Left lung (tissue), 10 donors: ENCODE data around the gene ADCY10. TPM values are rescaled to one million over a fixed set of nuclear protein-coding genes. Genes with fewer than 3 reads are reported as not detected.

Source experiments
- ATAC-seq: fragments of 200-7000 bp; cut with Tn5 transposase; one replicate; pipeline ENCODE4 v1.9.1; 2020; ENCODE audit warnings: moderate library complexity
- DNase-seq, 4 donors: peaks; one replicate each; pipeline ENCODE4 v3.0.0-alpha.2; 2013 to 2020
- H3K27ac ChIP-seq, 2 donors: fragments of 200-600 bp; sonication (generic) in 1 of 2; one replicate each; pipeline versions ENCODE4 v1.5.0 to v1.8.0; 2020 to 2021
- H3K27me3 ChIP-seq, 2 donors: fragments of 200-600 bp; sonication (generic) in 1 of 2; one replicate each; pipeline versions ENCODE4 v1.5.0 to v1.8.0; 2020 to 2021
- H3K36me3 ChIP-seq, 2 donors: fragments of 200-600 bp; sonication (generic) in 1 of 2; one replicate each; pipeline versions ENCODE4 v1.5.0 to v1.8.0; 2020 to 2021
- H3K4me1 ChIP-seq, 2 donors: fragments of 200-600 bp; one replicate each; pipeline ENCODE4 v1.8.0; 2021
- H3K4me3 ChIP-seq, 2 donors: fragments of 200-600 bp; sonication (generic) in 1 of 2; one replicate each; pipeline versions ENCODE4 v1.5.0 to v1.8.0; 2020 to 2021; ENCODE audit warnings: mild to moderate bottlenecking in 1 of 2
- H3K9me3 ChIP-seq, 2 donors: fragments of 200-600 bp; sonication (generic) in 1 of 2; one replicate each; pipeline versions ENCODE4 v1.5.0 to v1.8.0; 2020 to 2021
- intact Hi-C, 2 donors: fragments of 100-400 bp; cut with DNase I; formaldehyde crosslinking; loops; one replicate each; pipeline versions ENCODE4 v1.11.2 to v1.14.2; 2022
- polyA plus RNA-seq, 6 donors: library from polyadenylated mRNA; unstranded; fragments of 120-200 nt; gene quantifications; one replicate each; pipeline ENCODE4 v1.2.1, GENCODE V29; 2013; ENCODE audit not compliant: insufficient read length in 6 of 6
- total RNA-seq, 2 donors: library from RNA; stranded (reverse); fragmentation: NEBNext Ultra II Directional; extraction: Animal tissue kit (Norgen Biotek cat#: 25700); gene quantifications; one replicate each; pipeline ENCODE4 v1.2.1, GENCODE V29; 2021
- TF ChIP-seq, protein P1 (sequence below), 2 donors: fragments of 200-600 bp; sonication (generic) in 1 of 2; IDR thresholded peaks; one replicate each; pipeline versions ENCODE4 v1.5.0 to v1.8.0; 2021; ENCODE audit warnings: antibody characterized with exemption in 2 of 2
- donor health status: DM: no; HTN: yes; CAD: no.
- donor health status: DM: no; HTN: no; CAD: no.

Gene ADCY10
- total and polyA plus RNA-seq, 8 donors = 0.11 to 0.37 (median 0.21) TPM; not detected in 1

DNA sequence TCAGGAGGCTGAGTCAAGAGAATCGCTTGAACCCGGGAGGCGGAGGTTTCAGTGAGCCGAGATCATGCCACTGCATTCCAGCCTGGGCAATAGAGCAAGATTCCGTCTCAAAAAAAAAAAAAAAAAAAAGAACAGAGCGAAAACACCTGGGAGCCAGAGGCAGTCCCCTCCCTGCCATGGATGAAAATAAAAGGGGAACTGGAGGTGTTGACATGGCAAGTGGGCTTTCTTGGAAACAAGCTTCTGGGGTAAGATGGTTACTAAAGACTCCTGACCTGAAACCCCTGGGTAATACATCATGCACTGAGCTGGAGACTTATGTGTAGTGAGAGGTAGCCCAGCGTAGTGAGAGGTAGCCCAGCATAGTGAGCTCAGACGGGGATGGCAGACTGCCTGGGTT, 31.6 kb downstream of the ADCY10 start:
- intact Hi-C loops = no loop called here
- TF ChIP-seq, protein P1, sequence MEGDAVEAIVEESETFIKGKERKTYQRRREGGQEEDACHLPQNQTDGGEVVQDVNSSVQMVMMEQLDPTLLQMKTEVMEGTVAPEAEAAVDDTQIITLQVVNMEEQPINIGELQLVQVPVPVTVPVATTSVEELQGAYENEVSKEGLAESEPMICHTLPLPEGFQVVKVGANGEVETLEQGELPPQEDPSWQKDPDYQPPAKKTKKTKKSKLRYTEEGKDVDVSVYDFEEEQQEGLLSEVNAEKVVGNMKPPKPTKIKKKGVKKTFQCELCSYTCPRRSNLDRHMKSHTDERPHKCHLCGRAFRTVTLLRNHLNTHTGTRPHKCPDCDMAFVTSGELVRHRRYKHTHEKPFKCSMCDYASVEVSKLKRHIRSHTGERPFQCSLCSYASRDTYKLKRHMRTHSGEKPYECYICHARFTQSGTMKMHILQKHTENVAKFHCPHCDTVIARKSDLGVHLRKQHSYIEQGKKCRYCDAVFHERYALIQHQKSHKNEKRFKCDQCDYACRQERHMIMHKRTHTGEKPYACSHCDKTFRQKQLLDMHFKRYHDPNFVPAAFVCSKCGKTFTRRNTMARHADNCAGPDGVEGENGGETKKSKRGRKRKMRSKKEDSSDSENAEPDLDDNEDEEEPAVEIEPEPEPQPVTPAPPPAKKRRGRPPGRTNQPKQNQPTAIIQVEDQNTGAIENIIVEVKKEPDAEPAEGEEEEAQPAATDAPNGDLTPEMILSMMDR (IDR thresholded peaks at IDR 0.05) = no peak
- Histone ChIP-seq H3K27ac (no peak overlapping the region), H3K4me3 (no peak overlapping the region), H3K9me3 (peaks cover 0 to 2% of the 10 kb centered on the region in 2 donors), H3K36me3 (no peaks in the 10 kb centered on the region), H3K27me3 (no peaks in the 10 kb centered on the region), H3K4me1 (no peaks in the 10 kb centered on the region)
- ATAC-seq (no peak), DNase-seq (no peak)

DNA sequence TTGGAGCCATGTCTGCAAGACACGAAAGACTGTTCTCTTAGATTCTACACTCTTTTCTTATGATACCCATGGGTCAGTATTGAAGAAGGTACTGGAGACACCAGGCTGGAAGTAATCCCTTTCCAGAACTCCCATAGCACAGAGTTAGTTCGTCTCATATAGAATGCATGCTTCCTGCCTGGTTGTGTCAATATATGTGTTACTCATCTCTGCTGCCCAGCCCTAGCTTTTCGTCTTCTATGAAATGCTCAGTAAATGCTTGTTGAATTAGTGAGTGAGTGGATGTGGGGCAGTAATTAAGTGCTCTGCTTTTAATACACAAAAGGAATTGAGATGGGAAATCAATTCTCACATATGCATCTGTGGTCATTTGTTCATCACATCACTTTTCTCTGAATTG, 32.1 kb downstream of the ADCY10 start:
- Histone ChIP-seq H3K9me3 (peaks cover 0 to 2% of the 10 kb centered on the region in 2 donors), H3K27me3 (no peaks in the 10 kb centered on the region), H3K36me3 (no peaks in the 10 kb centered on the region), H3K27ac (no peak overlapping the region), H3K4me1 (no peaks in the 10 kb centered on the region), H3K4me3 (no peak overlapping the region)
- ATAC-seq = no peak
- TF ChIP-seq, protein P1 (IDR thresholded peaks at IDR 0.05) = no peak
- no peak for DNase-seq
- intact Hi-C loops = no loop called here

DNA sequence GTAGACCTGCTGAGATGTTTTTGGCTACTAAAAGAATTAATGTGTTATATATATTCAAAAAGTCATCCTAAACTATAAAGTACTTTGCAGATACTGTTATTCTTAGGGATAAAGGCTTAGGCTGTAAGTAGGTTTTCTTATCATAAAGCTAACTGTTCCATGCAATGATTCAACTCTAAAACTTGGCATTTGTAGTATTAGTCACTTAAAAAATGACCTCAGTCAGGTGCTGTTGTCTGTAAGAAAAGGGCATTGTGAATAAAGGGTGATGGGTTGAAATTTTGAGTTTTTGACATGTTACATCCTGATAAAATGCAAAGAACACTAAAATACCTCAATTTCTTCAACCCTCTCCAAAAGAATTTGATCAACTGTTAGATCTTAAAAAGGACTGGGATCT, 32.9 kb downstream of the ADCY10 start:
- TF ChIP-seq, protein P1 (IDR thresholded peaks at IDR 0.05) = no peak
- intact Hi-C loops = no loop called here
- Histone ChIP-seq H3K27me3 (no peaks in the 10 kb centered on the region), H3K36me3 (no peaks in the 10 kb centered on the region), H3K9me3 (peaks cover 0 to 1% of the 10 kb centered on the region in 2 donors), H3K4me1 (no peaks in the 10 kb centered on the region), H3K27ac (no peak overlapping the region), H3K4me3 (no peak overlapping the region)
- ATAC-seq = no peak
- no peak for DNase-seq

DNA sequence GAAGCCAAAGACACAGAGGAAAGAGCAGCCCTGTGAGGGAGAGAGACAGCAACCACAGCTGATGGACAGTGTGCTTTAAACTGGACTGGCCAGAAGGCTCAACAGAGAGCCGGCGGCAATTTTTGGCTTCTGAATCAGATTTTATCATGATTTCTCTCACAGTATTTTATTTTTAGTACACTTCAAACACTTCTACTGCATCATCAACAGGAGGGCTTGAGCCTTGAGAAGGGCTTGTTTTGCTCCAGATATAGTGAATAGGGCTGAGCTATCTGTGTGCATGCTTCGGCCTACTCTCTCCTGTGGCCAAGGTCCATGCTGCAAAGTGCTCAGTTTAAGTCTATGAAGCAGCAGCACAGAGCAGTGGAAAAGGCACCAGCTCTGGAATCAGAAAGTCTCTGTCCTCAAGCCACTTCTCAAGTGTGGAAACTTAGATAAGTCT, 33.3 kb downstream of the ADCY10 start:
- no peaks in the 10 kb centered on the region for H3K36me3 ChIP-seq
- no peak for DNase-seq
- ATAC-seq = peak; percentile 70
- H3K27ac ChIP-seq = no peak overlapping the region
- H3K4me1 ChIP-seq = no peaks in the 10 kb centered on the region
- H3K9me3 ChIP-seq = no peaks in the 10 kb centered on the region
- H3K27me3 ChIP-seq = no peaks in the 10 kb centered on the region
- TF ChIP-seq, protein P1 (IDR thresholded peaks at IDR 0.05) = no peak
- H3K4me3 ChIP-seq = no peak overlapping the region
- intact Hi-C loops = no loop called here

DNA sequence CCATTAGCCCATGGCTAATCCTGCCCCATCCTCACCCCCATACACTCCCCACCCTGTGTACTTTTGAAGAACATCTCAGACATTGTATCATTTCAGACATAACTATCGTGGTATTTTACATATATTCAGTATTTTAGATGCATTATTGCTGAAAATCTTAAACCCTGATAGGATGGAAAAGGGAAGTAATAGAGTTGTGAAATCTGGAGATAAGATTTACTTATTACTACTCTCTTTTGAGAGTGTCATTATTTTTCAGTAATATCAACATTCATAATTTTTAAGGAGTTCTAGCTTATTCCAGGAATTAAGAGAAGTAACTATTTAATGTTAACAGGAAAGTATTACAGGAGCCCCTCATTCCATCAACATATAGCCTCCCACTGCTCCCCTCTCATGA, 34.4 kb downstream of the ADCY10 start:
- Histone ChIP-seq H3K36me3 (no peaks in the 10 kb centered on the region), H3K27me3 (no peaks in the 10 kb centered on the region), H3K27ac (no peak overlapping the region), H3K4me1 (no peaks in the 10 kb centered on the region), H3K4me3 (no peak overlapping the region), H3K9me3 (no peaks in the 10 kb centered on the region)
- DNase-seq (no peak), ATAC-seq (no peak)
- TF ChIP-seq, protein P1 (IDR thresholded peaks at IDR 0.05) = no peak
- intact Hi-C loops = no loop called here
